ENCODE measurements around the gene C9orf78.

DNA sequence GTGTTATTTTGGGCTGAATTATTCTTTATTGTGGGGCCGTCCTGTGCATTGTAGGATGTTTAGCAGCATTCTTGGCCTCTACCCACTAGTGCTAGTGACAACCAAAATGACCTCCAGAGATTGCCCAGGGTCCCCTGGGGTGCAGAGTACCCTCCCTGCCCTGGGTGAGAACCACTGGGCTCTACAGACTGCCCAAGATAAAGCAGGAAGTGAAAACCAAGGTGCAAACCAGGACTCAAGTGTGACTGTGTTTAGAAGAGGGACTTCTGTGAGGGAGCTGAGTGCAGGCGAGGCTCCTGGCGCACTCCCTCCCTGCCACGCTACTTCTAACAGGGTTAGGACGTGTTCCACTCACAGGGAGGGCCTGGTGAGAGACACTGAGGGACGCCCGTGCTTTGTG is 41.7 kb upstream of the C9orf78 start:
- TF ChIP-seq EZH2 (IDR thresholded peaks at IDR 0.05; ENCODE audit: insufficient read depth, poor library complexity, severe bottlenecking) = no peak
- no peak for TF ChIP-seq EZH2phosphoT487 (IDR thresholded peaks at IDR 0.05; ENCODE audit: insufficient read depth, low read depth)
